Fibroblast of mammary gland (primary cell): ENCODE data around the gene ACSS1.

Source experiments
- DNase-seq: peaks from one replicate; pipeline ENCODE4 v3.0.0-alpha.2; 2010; ENCODE audit warnings: low read depth
- H3K4me3 ChIP-seq: 2 replicates; pipeline ENCODE4 v1.5.1; 2011; ENCODE audit warnings: low read depth, mild to moderate bottlenecking, low read length, moderate library complexity; ENCODE audit not compliant: control insufficient read depth
- TF ChIP-seq, protein P1 (sequence below): conservative IDR thresholded peaks from 2 replicates; pipeline ENCODE4 v1.5.1; 2011; ENCODE audit warnings: low read depth, low read length, inconsistent platforms; ENCODE audit not compliant: control insufficient read depth, insufficient read depth

ACSS1 gene

DNA sequence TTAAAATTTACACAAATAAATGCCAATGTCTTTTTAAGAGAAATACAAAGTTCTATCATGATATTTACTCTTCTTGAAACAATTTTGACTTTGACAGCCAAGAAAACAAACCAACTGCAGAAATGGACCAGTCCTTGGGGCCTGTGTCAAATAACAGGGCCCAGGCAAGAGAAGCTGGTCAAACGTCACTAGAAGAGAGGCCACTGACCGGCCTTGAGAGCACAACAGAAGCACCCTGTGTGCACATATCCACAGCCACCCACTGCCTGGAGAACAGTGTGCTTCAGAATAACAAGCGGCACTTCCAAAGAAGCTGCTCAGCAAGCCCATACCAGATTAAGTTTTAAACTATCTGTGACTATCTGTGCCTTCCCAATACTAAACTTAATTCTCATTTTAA, 80.1 kb downstream of the ACSS1 start:
- TF ChIP-seq, protein P1, sequence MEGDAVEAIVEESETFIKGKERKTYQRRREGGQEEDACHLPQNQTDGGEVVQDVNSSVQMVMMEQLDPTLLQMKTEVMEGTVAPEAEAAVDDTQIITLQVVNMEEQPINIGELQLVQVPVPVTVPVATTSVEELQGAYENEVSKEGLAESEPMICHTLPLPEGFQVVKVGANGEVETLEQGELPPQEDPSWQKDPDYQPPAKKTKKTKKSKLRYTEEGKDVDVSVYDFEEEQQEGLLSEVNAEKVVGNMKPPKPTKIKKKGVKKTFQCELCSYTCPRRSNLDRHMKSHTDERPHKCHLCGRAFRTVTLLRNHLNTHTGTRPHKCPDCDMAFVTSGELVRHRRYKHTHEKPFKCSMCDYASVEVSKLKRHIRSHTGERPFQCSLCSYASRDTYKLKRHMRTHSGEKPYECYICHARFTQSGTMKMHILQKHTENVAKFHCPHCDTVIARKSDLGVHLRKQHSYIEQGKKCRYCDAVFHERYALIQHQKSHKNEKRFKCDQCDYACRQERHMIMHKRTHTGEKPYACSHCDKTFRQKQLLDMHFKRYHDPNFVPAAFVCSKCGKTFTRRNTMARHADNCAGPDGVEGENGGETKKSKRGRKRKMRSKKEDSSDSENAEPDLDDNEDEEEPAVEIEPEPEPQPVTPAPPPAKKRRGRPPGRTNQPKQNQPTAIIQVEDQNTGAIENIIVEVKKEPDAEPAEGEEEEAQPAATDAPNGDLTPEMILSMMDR = no peak
- no peak for DNase-seq

DNA sequence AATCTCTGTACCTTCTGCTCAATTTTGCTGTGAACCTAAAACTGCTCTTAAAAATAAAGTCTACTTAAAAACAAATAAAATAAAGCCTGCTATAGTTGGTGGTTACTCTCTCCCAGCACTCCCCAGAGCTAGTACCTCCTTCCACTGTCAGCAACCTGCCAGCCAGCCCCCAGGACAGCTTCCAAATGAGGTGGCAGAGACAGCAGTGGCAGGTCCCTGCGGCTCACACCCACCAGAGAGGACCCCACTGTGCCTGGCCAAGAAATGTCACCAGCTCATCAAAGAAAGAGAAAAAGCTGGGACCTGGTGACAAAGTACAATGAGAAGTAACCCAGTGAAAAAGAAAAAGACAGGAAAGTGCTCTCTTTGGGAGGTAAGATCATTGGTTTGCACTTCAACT, 80.6 kb downstream of the ACSS1 start:
- no peak for DNase-seq
- TF ChIP-seq, protein P1 = no peak
- H3K4me3 ChIP-seq = no peak overlapping the region

More for the DNA sequence above, 80.1 kb downstream of the ACSS1 start:
- H3K4me3 ChIP-seq = no peak overlapping the region

DNA sequence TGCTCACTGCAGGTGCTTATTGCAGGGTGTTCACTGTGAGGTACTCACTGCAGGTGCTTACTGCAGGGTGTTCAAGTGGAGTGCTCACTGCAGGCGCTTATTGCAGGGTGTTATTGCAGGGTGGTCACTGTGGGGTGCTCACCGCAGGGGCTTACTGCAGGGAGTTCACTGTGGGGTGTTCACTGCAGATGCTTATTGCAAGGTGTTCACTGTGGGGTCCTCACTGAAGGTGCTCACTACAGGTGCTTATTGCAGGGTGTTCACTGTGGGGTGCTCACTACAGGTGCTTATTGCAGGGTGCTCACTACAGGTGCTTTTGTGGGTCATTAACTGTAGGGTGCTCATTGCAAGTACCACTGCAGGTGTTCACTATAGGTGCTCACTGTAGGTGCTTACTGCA, 85.6 kb downstream of the ACSS1 start:
- TF ChIP-seq, protein P1 = no peak
- no peak for DNase-seq
- no peak overlapping the region for H3K4me3 ChIP-seq

DNA sequence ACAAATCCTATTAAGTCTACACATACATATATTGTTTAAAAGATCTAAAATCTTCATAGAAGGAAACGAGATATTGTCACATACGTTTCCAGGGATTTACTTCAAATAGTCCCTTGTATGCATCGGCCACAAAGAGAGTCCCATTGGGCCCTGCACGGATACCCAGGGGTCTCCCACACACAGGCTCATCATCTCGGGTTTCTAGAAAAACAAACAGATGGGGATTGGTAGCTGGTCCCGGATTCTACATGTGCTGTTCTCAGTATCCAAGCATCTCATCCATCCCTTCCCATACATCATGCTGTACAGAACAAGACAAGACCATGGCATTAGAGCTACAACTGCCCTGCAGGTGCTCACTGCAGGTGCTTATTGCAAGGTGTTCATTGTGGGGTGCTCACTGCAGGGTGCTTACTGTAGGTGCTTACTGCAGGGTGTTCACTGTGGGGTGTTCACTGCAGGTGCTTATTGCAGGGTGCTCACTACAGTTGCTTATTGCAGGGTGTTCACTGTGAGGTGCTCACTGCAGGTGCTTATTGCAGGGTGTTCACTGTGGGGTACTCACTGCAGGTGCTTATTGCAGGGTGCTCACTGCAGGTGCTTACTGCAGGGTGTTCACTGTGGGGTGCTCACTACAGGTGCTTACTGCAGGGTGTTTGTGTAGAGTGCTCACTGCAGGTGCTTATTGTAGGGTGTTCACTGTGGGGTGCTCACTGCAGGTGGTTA, 86.4 kb downstream of the ACSS1 start:
- no peak for DNase-seq
- no peak overlapping the region for H3K4me3 ChIP-seq

DNA sequence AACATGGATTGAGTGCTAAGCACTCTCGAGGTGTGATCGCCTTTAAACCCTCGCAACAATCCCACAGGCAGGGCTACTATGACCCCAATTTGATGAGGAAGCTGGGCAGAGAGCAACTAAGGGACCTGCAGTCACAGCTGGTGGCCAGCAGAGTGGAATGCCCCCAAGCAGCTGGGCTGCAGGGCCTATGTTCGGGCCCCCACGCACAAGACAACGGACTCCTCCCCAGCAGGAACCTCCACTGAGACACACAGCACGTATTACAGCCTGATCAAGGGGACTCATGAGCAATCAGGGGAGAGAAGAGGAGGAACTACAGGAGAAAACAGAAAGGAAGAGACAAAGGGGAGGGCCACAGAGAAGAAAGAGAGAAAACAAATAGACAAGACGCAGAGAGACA, 87.2 kb downstream of the ACSS1 start:
- no peak for DNase-seq
- TF ChIP-seq, protein P1 = no peak
- no peak overlapping the region for H3K4me3 ChIP-seq

More for the DNA sequence above, 86.4 kb downstream of the ACSS1 start:
- TF ChIP-seq, protein P1 = no peak

DNA sequence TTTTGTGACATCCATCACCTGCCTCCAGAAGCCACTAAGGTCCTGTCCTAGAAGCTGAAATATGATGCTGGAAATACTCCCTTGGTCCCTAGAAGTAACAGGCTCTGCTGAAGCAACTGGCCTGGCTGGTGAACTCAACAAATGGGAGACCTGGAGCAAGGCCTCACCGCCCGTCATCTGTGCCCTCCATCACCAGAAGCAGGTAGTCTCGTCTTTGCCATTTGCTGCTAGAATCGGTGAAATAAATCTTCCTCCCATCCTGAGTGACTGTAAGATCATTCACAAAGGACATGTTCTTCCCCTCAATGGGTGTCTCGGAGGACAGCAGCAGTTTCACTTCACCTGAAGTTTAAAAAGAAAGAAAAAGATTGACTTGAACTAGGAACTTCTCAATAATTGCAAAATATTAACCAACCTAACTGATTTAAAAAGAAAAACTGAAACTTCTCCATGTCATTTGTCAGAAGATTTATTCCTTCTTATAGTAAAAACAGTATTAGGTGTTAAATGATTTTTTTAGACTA, 87.8 kb downstream of the ACSS1 start:
- no peak for DNase-seq
- H3K4me3 ChIP-seq = no peak overlapping the region
- TF ChIP-seq, protein P1 = no peak
